Omental fat pad (tissue), 4 donors: ENCODE measurements around the gene PDCD6IP. TPM values are rescaled to one million over a fixed set of nuclear protein-coding genes. Genes with fewer than 3 reads are reported as not detected.
"Not testable (repeated sequence)": the region's sequence is repeated elsewhere in the genome, so short reads cannot be mapped to it uniquely, and the experiment has no call there.

Experiments used
- ATAC-seq: fragments of 150-250 bp; one replicate; pipeline ENCODE4 v1.9.1; 2016; ENCODE audit warnings: mild to moderate bottlenecking, moderate library complexity; ENCODE audit not compliant: low FRiP score
- DNase-seq: peaks from one replicate; pipeline ENCODE4 v3.0.0-alpha.2; 2019; ENCODE audit warnings: low spot score
- CTCF ChIP-seq, 3 donors: fragments of 450-650 bp; IDR thresholded peaks; one replicate each; pipeline ENCODE4 v1.5.1; 2016 to 2017; ENCODE audit warnings: antibody characterized with exemption in 3 of 3, mild to moderate bottlenecking in 3 of 3, moderate library complexity in 2 of 3
- total RNA-seq, 4 donors: library from RNA; depleted of rRNA; stranded (reverse); fragments of >200 nt; gene quantifications; one replicate each; pipeline ENCODE4 v1.1.0, GENCODE V29; 2016

The PDCD6IP gene
- total RNA-seq, 4 donors from 2014 or later = 115 to 167 (median 163) TPM

GRCh38 chr3:33829720-33830119 lies 31.3 kb downstream of the PDCD6IP start:
- ATAC-seq (no peak), DNase-seq (no peak)
- no peak for TF ChIP-seq CTCF (IDR thresholded peaks at IDR 0.05)

GRCh38 chr3:33831053-33831452 lies 32.6 kb downstream of the PDCD6IP start:
- DNase-seq = no peak
- no peak for ATAC-seq
- TF ChIP-seq CTCF (IDR thresholded peaks at IDR 0.05) = no peak

- ATAC-seq (no peak), DNase-seq (no peak)
- TF ChIP-seq CTCF (IDR thresholded peaks at IDR 0.05) = no peak
These were observed 35.1 kb downstream of the PDCD6IP start for GRCh38 chr3:33833408-33834095.

GRCh38 chr3:33834096-33834453 lies 35.6 kb downstream of the PDCD6IP start:
- ATAC-seq (no peak), DNase-seq (no peak)
- TF ChIP-seq CTCF (IDR thresholded peaks at IDR 0.05) = no peak

- DNase-seq, ATAC-seq: not testable (repeated sequence)
These were observed 38.8 kb downstream of the PDCD6IP start for GRCh38 chr3:33837182-33837581.

- TF ChIP-seq CTCF (IDR thresholded peaks at IDR 0.05) = no peak
- ATAC-seq (no peak), DNase-seq (no peak)
These were observed 40.9 kb downstream of the PDCD6IP start for GRCh38 chr3:33839283-33839682.

GRCh38 chr3:33840179-33840578 lies 41.7 kb downstream of the PDCD6IP start:
- DNase-seq = no peak
- no peak for ATAC-seq
- TF ChIP-seq CTCF (IDR thresholded peaks at IDR 0.05) = no peak
